ENCODE measurements around the gene LBHD2. TPM values are rescaled to one million over a fixed set of nuclear protein-coding genes. Genes with fewer than 3 reads are reported as not detected.

The LBHD2 gene
- total and polyA plus RNA-seq, 2 experiments from 2014 or later: not detected

- ATAC-seq: no peak
- TF ChIP-seq, protein P1, sequence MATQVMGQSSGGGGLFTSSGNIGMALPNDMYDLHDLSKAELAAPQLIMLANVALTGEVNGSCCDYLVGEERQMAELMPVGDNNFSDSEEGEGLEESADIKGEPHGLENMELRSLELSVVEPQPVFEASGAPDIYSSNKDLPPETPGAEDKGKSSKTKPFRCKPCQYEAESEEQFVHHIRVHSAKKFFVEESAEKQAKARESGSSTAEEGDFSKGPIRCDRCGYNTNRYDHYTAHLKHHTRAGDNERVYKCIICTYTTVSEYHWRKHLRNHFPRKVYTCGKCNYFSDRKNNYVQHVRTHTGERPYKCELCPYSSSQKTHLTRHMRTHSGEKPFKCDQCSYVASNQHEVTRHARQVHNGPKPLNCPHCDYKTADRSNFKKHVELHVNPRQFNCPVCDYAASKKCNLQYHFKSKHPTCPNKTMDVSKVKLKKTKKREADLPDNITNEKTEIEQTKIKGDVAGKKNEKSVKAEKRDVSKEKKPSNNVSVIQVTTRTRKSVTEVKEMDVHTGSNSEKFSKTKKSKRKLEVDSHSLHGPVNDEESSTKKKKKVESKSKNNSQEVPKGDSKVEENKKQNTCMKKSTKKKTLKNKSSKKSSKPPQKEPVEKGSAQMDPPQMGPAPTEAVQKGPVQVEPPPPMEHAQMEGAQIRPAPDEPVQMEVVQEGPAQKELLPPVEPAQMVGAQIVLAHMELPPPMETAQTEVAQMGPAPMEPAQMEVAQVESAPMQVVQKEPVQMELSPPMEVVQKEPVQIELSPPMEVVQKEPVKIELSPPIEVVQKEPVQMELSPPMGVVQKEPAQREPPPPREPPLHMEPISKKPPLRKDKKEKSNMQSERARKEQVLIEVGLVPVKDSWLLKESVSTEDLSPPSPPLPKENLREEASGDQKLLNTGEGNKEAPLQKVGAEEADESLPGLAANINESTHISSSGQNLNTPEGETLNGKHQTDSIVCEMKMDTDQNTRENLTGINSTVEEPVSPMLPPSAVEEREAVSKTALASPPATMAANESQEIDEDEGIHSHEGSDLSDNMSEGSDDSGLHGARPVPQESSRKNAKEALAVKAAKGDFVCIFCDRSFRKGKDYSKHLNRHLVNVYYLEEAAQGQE (IDR thresholded peaks at IDR 0.05; ENCODE audit: unreplicated experiment): no peak
- TF ChIP-seq, protein P2, sequence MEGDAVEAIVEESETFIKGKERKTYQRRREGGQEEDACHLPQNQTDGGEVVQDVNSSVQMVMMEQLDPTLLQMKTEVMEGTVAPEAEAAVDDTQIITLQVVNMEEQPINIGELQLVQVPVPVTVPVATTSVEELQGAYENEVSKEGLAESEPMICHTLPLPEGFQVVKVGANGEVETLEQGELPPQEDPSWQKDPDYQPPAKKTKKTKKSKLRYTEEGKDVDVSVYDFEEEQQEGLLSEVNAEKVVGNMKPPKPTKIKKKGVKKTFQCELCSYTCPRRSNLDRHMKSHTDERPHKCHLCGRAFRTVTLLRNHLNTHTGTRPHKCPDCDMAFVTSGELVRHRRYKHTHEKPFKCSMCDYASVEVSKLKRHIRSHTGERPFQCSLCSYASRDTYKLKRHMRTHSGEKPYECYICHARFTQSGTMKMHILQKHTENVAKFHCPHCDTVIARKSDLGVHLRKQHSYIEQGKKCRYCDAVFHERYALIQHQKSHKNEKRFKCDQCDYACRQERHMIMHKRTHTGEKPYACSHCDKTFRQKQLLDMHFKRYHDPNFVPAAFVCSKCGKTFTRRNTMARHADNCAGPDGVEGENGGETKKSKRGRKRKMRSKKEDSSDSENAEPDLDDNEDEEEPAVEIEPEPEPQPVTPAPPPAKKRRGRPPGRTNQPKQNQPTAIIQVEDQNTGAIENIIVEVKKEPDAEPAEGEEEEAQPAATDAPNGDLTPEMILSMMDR (conservative IDR thresholded peaks at IDR 0.05; ENCODE audit: low read depth in 2 of 2): no peak
- TF ChIP-seq EZH2phosphoT487 (IDR thresholded peaks at IDR 0.05; ENCODE audit: unreplicated experiment): no peak
Measured at GRCh38 chr14:103072595-103073366, 11.2 kb upstream of the LBHD2 start.

DNA sequence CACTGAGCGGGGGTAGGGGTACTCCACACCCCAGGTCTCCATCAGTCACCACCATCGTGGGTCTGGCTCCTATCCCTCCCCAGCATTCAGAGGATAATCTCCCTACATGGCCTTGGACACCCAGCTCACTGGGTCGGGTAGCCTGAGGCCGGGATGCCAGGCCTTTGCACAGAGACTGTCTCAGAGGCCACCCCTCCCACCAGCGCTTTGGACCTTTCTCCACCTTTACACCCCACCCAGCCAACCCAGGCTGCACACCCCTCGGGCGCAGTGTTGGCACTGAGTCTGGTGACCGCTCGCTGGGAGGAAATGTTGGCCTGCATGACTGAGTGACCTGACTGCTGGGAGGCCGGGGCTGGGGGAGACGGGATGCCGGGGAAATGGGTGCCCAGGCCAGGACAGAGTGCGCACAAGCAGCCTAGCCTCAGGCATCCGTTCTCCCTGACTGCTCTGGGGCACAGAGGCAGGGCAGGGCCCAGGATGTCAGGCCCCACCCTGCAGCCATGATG lies 10.6 kb upstream of the LBHD2 start:
- H3K36me3 Mint-ChIP-seq (ENCODE audit: low read depth): no peaks in the 10 kb centered on the region
- H4K20me1 ChIP-seq (replicated peaks; ENCODE audit: insufficient read depth): no peaks in the 10 kb centered on the region
- no peak overlapping the region for H2AFZ ChIP-seq
- no peak for ATAC-seq
- no peaks in the 10 kb centered on the region for H3F3A ChIP-seq (replicated peaks; ENCODE audit: low read depth)
- DNase-seq (ENCODE audit: low spot score): no peak
- no peak overlapping the region for H3K27ac Mint-ChIP-seq
- H3K27me3 Mint-ChIP-seq (ENCODE audit: insufficient read depth, low read depth, poor library complexity): peaks cover 7% of the 10 kb centered on the region
- no peaks in the 10 kb centered on the region for H3K9me3 Mint-ChIP-seq
- H3K4me2 ChIP-seq: no peak overlapping the region
- no peaks in the 10 kb centered on the region; the same call in 1 of the 2 replicates for H3K4me1 ChIP-seq (ENCODE audit: insufficient read depth)
- no peaks in the 10 kb centered on the region for H3K79me2 ChIP-seq (replicated peaks; ENCODE audit: insufficient read depth)
- 0 out of 2 replicates have a peak, but pooled peaks cover 5% of the 10 kb centered on the region for H3K27me3 ChIP-seq (ENCODE audit: insufficient read depth)
- no peaks in the 10 kb centered on the region for H3K36me3 ChIP-seq (ENCODE audit: insufficient read depth)
- H3K4me1 Mint-ChIP-seq: no peaks in the 10 kb centered on the region; the same call in 2 of the 3 replicates
- no peak overlapping the region for H3K4me3 Mint-ChIP-seq
- no peaks in the 10 kb centered on the region for H3K9me2 ChIP-seq (ENCODE audit: insufficient read depth)
- H3K27ac ChIP-seq (ENCODE audit: low read depth): no peak overlapping the region
- no peak overlapping the region for H3K4me3 ChIP-seq
- TF ChIP-seq CREB1 (CRISPR knock-in tag; IDR thresholded peaks at IDR 0.05; ENCODE audit: low read depth) (no peak), ETS1 (IDR thresholded peaks at IDR 0.05) (no peak)
- TF ChIP-seq, protein P1 (IDR thresholded peaks at IDR 0.05; ENCODE audit: unreplicated experiment): no peak

More at GRCh38 chr14:103072595-103073366, 11.2 kb upstream of the LBHD2 start:
- 0 out of 2 replicates have a peak, but pooled peaks cover 5% of the 10 kb centered on the region for H3K27me3 ChIP-seq (ENCODE audit: insufficient read depth)
- H3K36me3 ChIP-seq (ENCODE audit: insufficient read depth): no peaks in the 10 kb centered on the region
- no peak overlapping the region for H3K4me2 ChIP-seq
- no peak overlapping the region for H2AFZ ChIP-seq
- Mint-ChIP-seq H3K36me3 (ENCODE audit: low read depth) (no peaks in the 10 kb centered on the region), H3K27ac (no peak overlapping the region), H3K4me1 (no peaks in the 10 kb centered on the region; the same call in 2 of the 3 replicates), H3K4me3 (no peak overlapping the region), H3K27me3 (ENCODE audit: insufficient read depth, low read depth, poor library complexity) (peaks cover 7% of the 10 kb centered on the region), H3K9me3 (no peaks in the 10 kb centered on the region)
- H4K20me1 ChIP-seq (replicated peaks; ENCODE audit: insufficient read depth): no peaks in the 10 kb centered on the region
- H3K27ac ChIP-seq (ENCODE audit: low read depth): no peak overlapping the region
- no peaks in the 10 kb centered on the region for H3F3A ChIP-seq (replicated peaks; ENCODE audit: low read depth)
- H3K4me3 ChIP-seq: no peak overlapping the region
- DNase-seq (ENCODE audit: low spot score): no peak
- H3K4me1 ChIP-seq (ENCODE audit: insufficient read depth): no peaks in the 10 kb centered on the region; the same call in 1 of the 2 replicates
- H3K79me2 ChIP-seq (replicated peaks; ENCODE audit: insufficient read depth): no peaks in the 10 kb centered on the region
- no peaks in the 10 kb centered on the region for H3K9me2 ChIP-seq (ENCODE audit: insufficient read depth)

All from GM23338 (cell line).